COLO668 (cell line): ENCODE data around the gene PDE6H.

Experiments
- DNase-seq: peaks from one replicate; lab custom pipeline; 2025; ENCODE audit not compliant: unreplicated experiment; lab: John Stamatoyannopoulos, UW

Gene PDE6H

GRCh38 chr12:14999695-15000365 is 27.0 kb downstream of the PDE6H start:
- no peak for DNase-seq

- DNase-seq: no peak
Measured at GRCh38 chr12:15000575-15000974, 27.7 kb downstream of the PDE6H start.

- no peak for DNase-seq
Measured at GRCh38 chr12:15001733-15002382, 29.0 kb downstream of the PDE6H start.

- no peak for DNase-seq
Measured at GRCh38 chr12:15004421-15004820, 31.6 kb downstream of the PDE6H start.

- DNase-seq: no peak
Measured at GRCh38 chr12:15005064-15005463, 32.2 kb downstream of the PDE6H start.

GRCh38 chr12:15007551-15007950 is 34.7 kb downstream of the PDE6H start:
- DNase-seq: no peak

- DNase-seq: no peak
Measured at GRCh38 chr12:15011162-15011561, 38.3 kb downstream of the PDE6H start.

- no peak for DNase-seq
Measured at GRCh38 chr12:15013634-15014179, 40.9 kb downstream of the PDE6H start.

- no peak for DNase-seq
Measured at GRCh38 chr12:15014708-15015107, 41.9 kb downstream of the PDE6H start.

GRCh38 chr12:15015121-15015520 is 42.3 kb downstream of the PDE6H start:
- DNase-seq: no peak

GRCh38 chr12:15020156-15020555 is 47.3 kb downstream of the PDE6H start:
- DNase-seq: no peak
